Cortex of kidney (tissue), 1 donor: Measurements from ENCODE around the gene HNRNPC.

Source experiments
- DNase-seq: peaks from one replicate; lab custom pipeline; 2025; lab: John Stamatoyannopoulos, UW

HNRNPC gene

GRCh38 chr14:21210023-21210422 is 59.2 kb downstream of the HNRNPC start:
- DNase-seq = no peak

DNA sequence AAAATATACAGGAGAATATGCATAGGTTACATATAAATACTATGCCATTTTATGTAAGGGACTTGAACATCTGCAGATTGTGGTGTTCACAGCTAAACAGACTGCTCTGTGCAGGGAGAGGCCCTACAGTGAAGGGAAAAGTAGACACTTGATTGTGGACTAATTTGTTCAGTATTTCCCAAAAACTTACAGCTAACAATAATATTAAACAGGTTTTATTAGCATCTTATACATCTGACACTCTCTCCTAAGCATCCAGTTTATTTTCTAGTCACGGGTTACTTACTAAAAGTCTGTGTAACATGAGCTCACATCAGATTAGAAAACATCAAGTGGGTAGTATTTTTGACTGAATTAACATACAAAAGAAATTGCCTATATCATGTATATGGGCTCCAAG is 60.1 kb downstream of the HNRNPC start:
- DNase-seq = no peak

- no peak for DNase-seq
Observed at GRCh38 chr14:21208554-21208953, 60.7 kb downstream of the HNRNPC start.

GRCh38 chr14:21206753-21207684 is 62.2 kb downstream of the HNRNPC start:
- DNase-seq = no peak

DNA sequence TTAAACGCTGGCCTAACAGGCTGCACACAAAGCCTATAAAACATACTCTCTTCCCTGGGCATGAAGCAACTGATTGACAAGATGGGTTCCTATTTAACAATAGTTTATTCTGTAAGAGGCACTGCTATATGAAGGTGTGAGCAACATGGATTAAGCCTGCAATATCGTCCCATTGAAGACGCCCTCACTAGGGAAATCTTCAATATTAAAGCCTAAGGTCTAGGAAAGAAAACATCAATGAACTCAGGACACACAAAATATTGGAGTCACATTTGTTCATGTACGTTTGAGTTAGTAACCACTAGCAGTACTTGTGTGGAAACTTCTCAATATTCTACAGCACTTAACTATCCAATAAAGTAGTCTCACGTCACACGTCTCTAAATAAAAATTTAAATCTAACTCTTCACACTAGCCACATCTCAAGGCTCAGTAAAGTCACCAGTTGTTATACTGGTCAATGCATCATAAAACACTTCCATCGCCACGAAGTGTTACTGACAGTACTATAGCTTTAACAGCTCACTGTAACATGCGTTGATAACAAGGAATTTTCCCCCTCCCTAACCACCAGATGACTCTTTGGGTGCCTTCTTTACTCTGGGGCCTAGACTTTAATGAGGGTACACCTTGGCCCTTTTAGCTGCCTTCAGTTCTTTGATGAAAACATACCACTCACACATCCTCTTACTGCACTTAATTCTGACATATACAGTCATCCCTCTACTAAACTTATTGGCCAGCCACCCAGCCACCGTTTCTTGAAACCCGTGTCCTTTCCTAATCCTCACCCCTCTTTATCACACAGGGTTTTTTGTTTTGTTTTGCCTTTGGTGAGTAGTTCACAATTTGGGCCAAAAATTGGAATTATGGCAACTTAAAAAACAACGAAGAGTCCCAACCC is 63.3 kb downstream of the HNRNPC start:
- DNase-seq = no peak

DNA sequence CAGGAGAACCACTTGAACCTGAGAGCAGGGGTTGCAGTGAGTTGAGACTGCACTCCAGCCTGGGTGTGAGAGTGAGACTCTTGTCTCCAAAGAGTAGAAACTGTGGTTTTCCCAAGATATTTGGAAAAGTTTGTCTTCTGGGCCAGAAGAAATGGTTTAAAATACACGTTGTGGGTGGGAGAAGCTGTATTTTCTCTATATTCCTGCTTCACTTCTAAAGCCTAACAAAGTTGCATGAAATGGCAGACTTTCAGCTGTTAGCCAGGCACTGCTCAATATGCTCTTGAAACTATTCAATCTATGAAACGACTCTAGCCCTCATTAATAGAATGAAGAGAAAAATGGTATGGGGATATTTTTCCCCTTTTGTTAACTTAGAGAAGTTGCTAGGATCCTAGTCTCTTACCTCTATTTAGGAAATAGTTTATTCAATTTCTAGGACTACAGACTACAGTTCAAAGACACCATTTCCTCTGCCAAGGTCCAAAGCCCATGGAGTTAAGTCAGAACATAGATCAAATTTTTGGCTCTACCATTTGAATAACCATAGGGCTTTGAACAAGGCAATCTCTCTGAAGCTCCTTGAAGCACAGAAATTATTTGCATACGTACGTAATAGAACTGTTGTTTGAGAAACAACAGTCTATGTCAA is 64.1 kb downstream of the HNRNPC start:
- no peak for DNase-seq

DNA sequence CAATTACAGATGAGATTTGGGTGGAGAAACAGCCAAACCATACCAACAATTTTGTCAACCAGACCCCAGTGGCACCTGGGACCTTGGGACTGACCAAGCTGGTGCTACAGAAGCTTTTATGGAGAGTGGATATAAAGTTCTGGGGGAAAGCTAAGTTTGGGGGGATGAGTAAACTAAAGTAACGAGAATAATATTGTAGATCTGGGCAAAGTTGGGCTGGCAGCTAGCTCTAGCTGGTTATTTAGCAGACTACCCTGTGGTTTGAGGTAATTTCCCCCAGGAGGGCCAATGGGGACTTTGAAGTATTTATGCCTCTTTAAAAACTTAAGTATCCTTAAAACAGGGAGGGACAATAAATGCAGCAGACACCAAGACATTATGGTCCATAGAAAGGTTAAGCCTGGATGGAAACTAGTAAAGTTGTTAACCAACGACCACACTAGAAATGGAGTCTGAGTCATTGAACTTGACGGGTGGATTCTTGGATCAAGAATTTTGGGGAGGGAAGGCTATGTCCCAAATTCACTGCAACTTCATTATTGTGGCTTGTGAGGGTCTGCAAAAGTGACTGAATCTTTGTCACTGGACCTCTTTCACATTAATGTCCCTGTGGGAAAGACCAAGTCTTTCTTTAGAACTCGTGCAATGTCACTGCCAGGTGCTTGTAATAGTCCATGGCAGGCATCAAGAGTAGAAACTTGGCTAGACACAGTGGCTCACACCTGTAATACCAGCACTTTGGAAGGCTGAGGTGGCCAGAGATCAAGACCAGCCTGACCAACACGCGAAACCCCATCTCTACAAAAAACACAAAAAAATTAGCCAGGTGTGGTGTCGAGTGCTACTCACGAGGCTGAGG is 64.8 kb downstream of the HNRNPC start:
- DNase-seq = no peak

GRCh38 chr14:21203470-21204166 is 65.6 kb downstream of the HNRNPC start:
- no peak for DNase-seq

- DNase-seq = no peak
Observed at GRCh38 chr14:21202463-21203358, 66.5 kb downstream of the HNRNPC start.

DNA sequence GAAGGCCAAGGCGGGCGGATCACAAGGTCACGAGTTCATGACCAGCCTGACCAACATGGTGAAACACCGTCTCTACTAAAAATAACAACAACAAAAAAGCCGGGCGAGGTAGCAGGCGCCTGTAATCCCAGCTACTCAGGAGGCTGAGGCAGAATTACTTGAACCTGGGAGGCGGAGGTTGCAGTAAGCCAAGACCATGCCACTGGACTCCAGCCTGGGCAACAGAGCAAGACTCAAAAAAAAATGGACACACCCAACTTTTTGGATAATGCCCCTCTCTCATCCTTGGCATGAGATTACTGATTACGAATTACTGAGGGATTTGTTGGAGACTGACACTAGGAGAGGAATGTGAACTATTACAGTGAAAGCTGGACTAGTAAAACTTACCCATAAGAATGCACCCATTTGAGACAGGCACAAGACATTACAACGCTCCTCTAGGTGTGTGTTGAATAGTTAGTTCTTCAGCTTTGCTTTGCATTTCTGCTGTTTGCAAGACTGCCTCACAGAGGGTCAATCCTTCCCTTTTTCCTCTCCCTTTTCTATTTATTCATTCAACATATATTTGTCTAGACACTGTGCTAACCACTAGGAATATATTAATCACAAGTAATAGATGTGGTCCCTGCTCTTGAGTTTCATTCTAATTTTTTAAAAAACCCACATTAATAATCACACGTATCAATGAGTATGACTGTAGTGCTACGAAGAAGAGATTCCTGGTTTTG is 67.3 kb downstream of the HNRNPC start:
- DNase-seq = no peak

DNA sequence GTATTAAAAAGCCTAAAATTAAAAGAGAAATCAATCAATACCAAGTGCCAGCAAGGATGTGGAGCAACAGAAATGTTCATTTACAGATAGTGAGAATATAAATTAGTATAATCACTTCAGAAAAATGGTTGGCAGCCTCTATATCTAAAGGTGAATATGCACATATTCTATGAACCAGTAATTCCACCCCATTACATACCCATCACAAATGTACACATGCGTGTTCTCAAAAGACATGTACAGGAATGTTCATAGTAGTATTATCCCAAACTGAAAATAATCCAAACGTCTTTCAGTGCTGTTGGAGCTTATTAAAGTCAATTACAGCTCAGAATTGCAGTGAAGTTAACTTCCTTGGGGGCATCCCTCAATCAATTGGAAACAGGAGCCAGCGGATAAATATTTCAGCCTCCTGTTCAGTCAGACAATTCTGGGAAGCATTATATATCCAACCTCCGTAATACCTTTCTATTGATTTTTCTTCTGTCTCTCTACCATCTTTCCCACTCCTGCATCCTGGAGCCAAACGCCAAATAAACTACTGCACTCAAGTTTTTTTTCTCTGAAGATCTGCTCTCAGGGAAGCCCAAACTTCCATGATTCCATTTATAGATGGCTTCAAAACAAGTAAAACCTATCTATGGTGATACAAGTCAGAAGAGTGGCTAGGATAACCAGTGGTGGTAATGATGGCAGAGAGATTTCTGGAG is 68.3 kb downstream of the HNRNPC start:
- DNase-seq = no peak

- no peak for DNase-seq
Observed at GRCh38 chr14:21199611-21200560, 69.4 kb downstream of the HNRNPC start.

DNA sequence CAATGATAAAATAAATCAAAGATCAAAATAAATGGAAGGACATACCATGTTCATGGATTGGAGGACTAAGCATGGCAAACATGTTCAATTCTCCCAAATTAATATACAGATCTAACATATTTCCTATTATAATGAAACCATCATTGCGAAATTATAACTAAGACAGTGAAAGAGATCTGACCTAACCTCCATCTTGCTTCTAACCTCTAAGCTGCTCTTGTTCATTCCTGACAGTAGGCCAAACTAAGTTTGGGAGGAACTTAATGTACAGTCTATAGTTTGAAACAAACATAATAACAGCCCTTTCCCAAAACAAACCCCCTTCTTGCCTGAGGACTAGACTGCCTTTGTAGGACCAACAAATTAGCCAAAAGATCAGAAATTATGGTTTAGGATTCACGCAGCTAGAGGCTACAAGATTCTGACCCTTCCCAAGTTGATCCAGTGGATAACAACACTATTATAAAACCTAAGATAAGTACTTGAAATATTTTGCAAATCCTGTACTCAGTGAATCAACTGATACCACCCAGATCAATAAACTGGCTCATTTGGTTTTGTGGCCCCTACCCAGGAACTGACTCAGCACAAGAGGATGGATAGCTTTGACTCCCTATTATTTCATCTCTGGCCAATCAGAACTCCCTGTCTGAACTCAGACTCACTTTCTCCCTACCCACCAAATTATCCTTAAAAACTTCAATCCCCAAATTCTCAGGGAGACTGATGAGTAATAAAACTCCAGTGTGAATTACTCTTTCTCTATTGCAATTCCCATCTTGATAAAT is 71.6 kb downstream of the HNRNPC start:
- DNase-seq = no peak

GRCh38 chr14:21194597-21194996 is 74.6 kb downstream of the HNRNPC start:
- DNase-seq = no peak

- DNase-seq = no peak
Observed at GRCh38 chr14:21192875-21193535, 76.2 kb downstream of the HNRNPC start.

DNA sequence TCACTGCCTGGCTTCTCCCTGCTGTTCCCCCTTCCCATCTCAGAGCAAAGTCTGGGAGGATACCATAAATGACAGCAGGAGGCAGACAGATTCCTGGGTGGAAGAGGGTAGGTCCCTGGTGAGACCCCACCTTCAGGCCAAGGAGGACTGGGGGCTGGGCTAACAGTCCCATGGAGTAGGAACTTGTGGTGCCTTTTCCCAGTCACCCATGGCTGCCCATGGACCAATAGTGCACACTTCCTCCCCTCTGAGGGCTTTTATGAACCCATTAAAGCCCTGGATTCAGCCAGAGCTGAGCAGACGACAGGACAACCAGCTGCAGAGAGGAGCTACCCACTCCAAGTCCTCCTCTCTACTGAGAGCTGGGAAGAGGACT is 76.8 kb downstream of the HNRNPC start:
- no peak for DNase-seq
